Measurements from ENCODE around the gene PHETA1.

Gene PHETA1

DNA sequence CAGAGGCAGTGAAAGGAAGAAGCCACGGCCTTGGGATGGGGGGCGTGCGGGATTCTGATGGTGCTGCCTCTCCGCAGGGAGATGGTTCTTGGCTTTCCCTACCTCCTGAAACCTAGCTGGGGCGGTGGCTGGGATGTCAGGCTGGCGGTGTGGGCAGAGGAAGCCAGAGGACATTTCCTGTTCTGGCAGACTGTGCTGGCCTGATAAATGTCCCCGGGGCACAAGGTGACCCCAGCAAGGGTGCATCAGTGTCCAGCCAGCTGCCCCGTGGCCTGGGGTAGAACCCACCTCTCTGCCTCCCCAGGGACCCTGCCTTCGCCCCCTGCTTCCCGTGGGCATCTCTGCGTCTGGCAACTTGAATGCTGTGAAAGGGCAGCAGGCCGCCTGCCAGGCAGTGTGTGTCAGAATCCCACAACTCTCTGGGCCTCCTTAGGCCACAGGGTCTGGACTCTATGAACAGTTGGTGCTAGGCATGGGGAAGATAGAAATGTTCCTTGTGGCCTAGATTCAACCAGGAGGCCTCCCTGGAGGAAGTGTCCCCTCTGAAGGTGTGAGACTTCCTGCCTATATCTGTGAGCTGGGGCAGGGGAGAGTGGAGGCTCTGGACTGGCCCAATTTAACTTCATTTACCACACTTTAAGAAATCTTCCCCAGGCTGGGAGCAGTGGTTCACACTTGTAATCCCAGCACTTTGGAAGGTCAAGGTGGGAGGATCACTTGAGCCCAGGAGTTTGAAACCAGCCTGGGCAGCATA, 41.7 kb upstream of the PHETA1 start:
- Histone ChIP-seq H3K4me2 (ENCODE audit: low read depth, low read length, poor library complexity, severe bottlenecking) (peak overlapping the region; percentile 99), H3K4me3 (ENCODE audit: low read length, poor library complexity, severe bottlenecking) (peak overlapping the region; percentile 97), H3K36me3 (ENCODE audit: insufficient read depth, low read length) (no peaks in the 10 kb centered on the region), H2AFZ (ENCODE audit: low read length) (no peak overlapping the region), H3K4me1 (ENCODE audit: insufficient read depth, low read length, poor library complexity, severe bottlenecking) (peaks cover 83% of the 10 kb centered on the region), H3F3A (ENCODE audit: low read depth) (0 out of 2 replicates have a peak, but pooled peaks cover 2% of the 10 kb centered on the region), H3K9ac (ENCODE audit: low read depth, low read length, poor library complexity, severe bottlenecking) (peak overlapping the region; percentile 99), H3K79me2 (ENCODE audit: insufficient read depth, low read length) (peaks cover 95% of the 10 kb centered on the region), H3K27me3 (ENCODE audit: insufficient read depth, low read length, poor library complexity, severe bottlenecking) (peaks cover 9% of the 10 kb centered on the region), H3K9me3 (ENCODE audit: insufficient read depth, low read depth, low read length) (no peaks in the 10 kb centered on the region), H4K20me1 (ENCODE audit: insufficient read depth, low read length, poor library complexity, severe bottlenecking) (peaks cover 89% of the 10 kb centered on the region), H3K9me2 (replicated peaks; ENCODE audit: low read depth, low read length) (no peaks in the 10 kb centered on the region)
- TF ChIP-seq, protein P1, sequence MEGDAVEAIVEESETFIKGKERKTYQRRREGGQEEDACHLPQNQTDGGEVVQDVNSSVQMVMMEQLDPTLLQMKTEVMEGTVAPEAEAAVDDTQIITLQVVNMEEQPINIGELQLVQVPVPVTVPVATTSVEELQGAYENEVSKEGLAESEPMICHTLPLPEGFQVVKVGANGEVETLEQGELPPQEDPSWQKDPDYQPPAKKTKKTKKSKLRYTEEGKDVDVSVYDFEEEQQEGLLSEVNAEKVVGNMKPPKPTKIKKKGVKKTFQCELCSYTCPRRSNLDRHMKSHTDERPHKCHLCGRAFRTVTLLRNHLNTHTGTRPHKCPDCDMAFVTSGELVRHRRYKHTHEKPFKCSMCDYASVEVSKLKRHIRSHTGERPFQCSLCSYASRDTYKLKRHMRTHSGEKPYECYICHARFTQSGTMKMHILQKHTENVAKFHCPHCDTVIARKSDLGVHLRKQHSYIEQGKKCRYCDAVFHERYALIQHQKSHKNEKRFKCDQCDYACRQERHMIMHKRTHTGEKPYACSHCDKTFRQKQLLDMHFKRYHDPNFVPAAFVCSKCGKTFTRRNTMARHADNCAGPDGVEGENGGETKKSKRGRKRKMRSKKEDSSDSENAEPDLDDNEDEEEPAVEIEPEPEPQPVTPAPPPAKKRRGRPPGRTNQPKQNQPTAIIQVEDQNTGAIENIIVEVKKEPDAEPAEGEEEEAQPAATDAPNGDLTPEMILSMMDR (conservative IDR thresholded peaks at IDR 0.05; ENCODE audit: low read length): no peak
- no peak for TF ChIP-seq EZH2phosphoT487 (IDR thresholded peaks at IDR 0.05; ENCODE audit: borderline replicate concordance)

- Histone ChIP-seq H2AFZ (ENCODE audit: low read length) (no peak overlapping the region), H3K27me3 (ENCODE audit: insufficient read depth, low read length, poor library complexity, severe bottlenecking) (peaks cover 9% of the 10 kb centered on the region), H3K9me3 (ENCODE audit: insufficient read depth, low read depth, low read length) (no peaks in the 10 kb centered on the region), H3K4me1 (ENCODE audit: insufficient read depth, low read length, poor library complexity, severe bottlenecking) (peaks cover 84% of the 10 kb centered on the region), H3K9me2 (replicated peaks; ENCODE audit: low read depth, low read length) (no peaks in the 10 kb centered on the region), H3K9ac (ENCODE audit: low read depth, low read length, poor library complexity, severe bottlenecking) (peak overlapping the region; percentile 99), H4K20me1 (ENCODE audit: insufficient read depth, low read length, poor library complexity, severe bottlenecking) (peaks cover 85% of the 10 kb centered on the region), H3K4me3 (ENCODE audit: low read length, poor library complexity, severe bottlenecking) (peak overlapping the region; percentile 97), H3K36me3 (ENCODE audit: insufficient read depth, low read length) (no peaks in the 10 kb centered on the region), H3F3A (ENCODE audit: low read depth) (0 out of 2 replicates have a peak, but pooled peaks cover 2% of the 10 kb centered on the region), H3K79me2 (ENCODE audit: insufficient read depth, low read length) (peaks cover 90% of the 10 kb centered on the region), H3K4me2 (ENCODE audit: low read depth, low read length, poor library complexity, severe bottlenecking) (peak overlapping the region; percentile 99)
- TF ChIP-seq, protein P1 (conservative IDR thresholded peaks at IDR 0.05; ENCODE audit: low read length): no peak
- no peak for TF ChIP-seq EZH2phosphoT487 (IDR thresholded peaks at IDR 0.05; ENCODE audit: borderline replicate concordance)
Observed at GRCh38 chr12:111409780-111410430, 41.0 kb upstream of the PHETA1 start.

- peaks cover 85% of the 10 kb centered on the region for H3K79me2 ChIP-seq (ENCODE audit: insufficient read depth, low read length)
- peak overlapping the region; percentile 97 for H3K4me3 ChIP-seq (ENCODE audit: low read length, poor library complexity, severe bottlenecking)
Observed at GRCh38 chr12:111409403-111409779, 40.5 kb upstream of the PHETA1 start.

More at GRCh38 chr12:111409403-111409779, 40.5 kb upstream of the PHETA1 start:
- 0 out of 2 replicates have a peak, but pooled peaks cover 2% of the 10 kb centered on the region for H3F3A ChIP-seq (ENCODE audit: low read depth)
- H3K9me2 ChIP-seq (replicated peaks; ENCODE audit: low read depth, low read length): no peaks in the 10 kb centered on the region
- H3K4me2 ChIP-seq (ENCODE audit: low read depth, low read length, poor library complexity, severe bottlenecking): peak overlapping the region; percentile 99
- peaks cover 84% of the 10 kb centered on the region for H3K4me1 ChIP-seq (ENCODE audit: insufficient read depth, low read length, poor library complexity, severe bottlenecking)
- H2AFZ ChIP-seq (ENCODE audit: low read length): no peak overlapping the region
- TF ChIP-seq EZH2phosphoT487 (IDR thresholded peaks at IDR 0.05; ENCODE audit: borderline replicate concordance): no peak
- TF ChIP-seq, protein P1 (conservative IDR thresholded peaks at IDR 0.05; ENCODE audit: low read length): no peak
- no peaks in the 10 kb centered on the region for H3K9me3 ChIP-seq (ENCODE audit: insufficient read depth, low read depth, low read length)
- peaks cover 9% of the 10 kb centered on the region for H3K27me3 ChIP-seq (ENCODE audit: insufficient read depth, low read length, poor library complexity, severe bottlenecking)
- no peaks in the 10 kb centered on the region for H3K36me3 ChIP-seq (ENCODE audit: insufficient read depth, low read length)
- H4K20me1 ChIP-seq (ENCODE audit: insufficient read depth, low read length, poor library complexity, severe bottlenecking): peaks cover 80% of the 10 kb centered on the region
- H3K9ac ChIP-seq (ENCODE audit: low read depth, low read length, poor library complexity, severe bottlenecking): peak overlapping the region; percentile 99

Data from Loucy (cell line).